HG02884 (cell line): ENCODE measurements around the gene SLC13A3.

Experiments
- ATAC-seq: cut with Tn5 transposase; IDR thresholded peaks from one replicate; pipeline ENCODE4 v1.9.1; 2021; ENCODE audit warnings: mild to moderate bottlenecking, moderate library complexity; ENCODE audit not compliant: unreplicated experiment

Gene SLC13A3

GRCh38 chr20:46657137-46657536 is 5.9 kb upstream of the SLC13A3 start:
- no peak for ATAC-seq

- ATAC-seq, result no peak
Measured at GRCh38 chr20:46652699-46653098, 1.4 kb upstream of the SLC13A3 start.

GRCh38 chr20:46650575-46651090 is 626 bp downstream of the SLC13A3 start:
- no peak for ATAC-seq

GRCh38 chr20:46649965-46650542 is 1.2 kb downstream of the SLC13A3 start:
- ATAC-seq, result no peak

- no peak for ATAC-seq
Measured at GRCh38 chr20:46649650-46649949, 1.7 kb downstream of the SLC13A3 start.

- no peak for ATAC-seq
Measured at GRCh38 chr20:46648903-46649649, 2.2 kb downstream of the SLC13A3 start.

GRCh38 chr20:46647469-46647868 is 3.8 kb downstream of the SLC13A3 start:
- no peak for ATAC-seq

- ATAC-seq, result no peak
Measured at GRCh38 chr20:46646659-46647380, 4.4 kb downstream of the SLC13A3 start.

GRCh38 chr20:46646122-46646521 is 5.1 kb downstream of the SLC13A3 start:
- no peak for ATAC-seq

- no peak for ATAC-seq
Measured at GRCh38 chr20:46644733-46645132, 6.5 kb downstream of the SLC13A3 start.

GRCh38 chr20:46644160-46644559 is 7.1 kb downstream of the SLC13A3 start:
- ATAC-seq, result no peak

GRCh38 chr20:46642969-46643343 is 8.3 kb downstream of the SLC13A3 start:
- no peak for ATAC-seq

- no peak for ATAC-seq
Measured at GRCh38 chr20:46642265-46642968, 8.8 kb downstream of the SLC13A3 start.

- no peak for ATAC-seq
Measured at GRCh38 chr20:46641424-46641823, 9.8 kb downstream of the SLC13A3 start.

- ATAC-seq, result no peak
Measured at GRCh38 chr20:46640536-46641311, 10.5 kb downstream of the SLC13A3 start.

GRCh38 chr20:46640044-46640443 is 11.2 kb downstream of the SLC13A3 start:
- ATAC-seq, result no peak

GRCh38 chr20:46639587-46639986 is 11.7 kb downstream of the SLC13A3 start:
- no peak for ATAC-seq

GRCh38 chr20:46638898-46639274 is 12.4 kb downstream of the SLC13A3 start:
- no peak for ATAC-seq

- no peak for ATAC-seq
Measured at GRCh38 chr20:46638134-46638897, 12.9 kb downstream of the SLC13A3 start.
